Cerebellar cortex (tissue), 1 donor: Measurements from ENCODE around the gene TMEM164.

Experiments used
- DNase-seq: peaks from one replicate; pipeline ENCODE4 v3.0.0-alpha.2; 2015; ENCODE audit warnings: low spot score

TMEM164 gene

DNA sequence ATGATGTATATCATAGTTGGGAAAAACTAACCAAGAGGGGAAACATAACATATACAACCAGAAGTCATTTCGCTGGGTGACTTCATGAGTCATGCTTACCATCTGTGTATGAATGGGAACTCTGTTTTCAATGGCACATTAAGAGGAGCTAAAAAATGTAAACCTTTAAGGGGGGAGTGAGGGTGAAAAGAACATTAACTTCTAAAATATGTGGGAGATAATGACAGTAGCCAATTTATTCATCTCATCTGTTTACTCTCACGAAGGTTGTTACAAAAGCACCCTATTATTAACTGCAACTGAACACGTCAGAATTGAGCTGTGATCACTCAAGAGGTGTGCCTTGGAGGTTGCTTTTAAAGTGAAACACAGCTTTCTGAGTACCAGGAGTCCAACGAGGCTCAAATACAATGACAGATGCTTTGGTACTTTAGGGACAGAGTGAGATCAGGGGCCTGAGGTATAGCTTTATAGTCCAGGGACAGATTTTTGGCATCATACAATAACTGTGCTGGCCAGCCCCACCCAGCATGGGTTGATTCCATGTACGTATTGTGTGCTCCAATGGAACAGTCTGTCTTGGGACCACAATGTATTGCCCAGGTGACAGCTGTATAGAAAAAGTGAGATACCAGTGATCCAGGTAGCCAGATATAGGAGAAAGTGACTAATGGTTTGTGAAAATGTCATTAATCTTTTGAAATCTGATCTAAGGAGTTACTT lies 207.7 kb downstream of the TMEM164 start:
- no peak for DNase-seq

DNA sequence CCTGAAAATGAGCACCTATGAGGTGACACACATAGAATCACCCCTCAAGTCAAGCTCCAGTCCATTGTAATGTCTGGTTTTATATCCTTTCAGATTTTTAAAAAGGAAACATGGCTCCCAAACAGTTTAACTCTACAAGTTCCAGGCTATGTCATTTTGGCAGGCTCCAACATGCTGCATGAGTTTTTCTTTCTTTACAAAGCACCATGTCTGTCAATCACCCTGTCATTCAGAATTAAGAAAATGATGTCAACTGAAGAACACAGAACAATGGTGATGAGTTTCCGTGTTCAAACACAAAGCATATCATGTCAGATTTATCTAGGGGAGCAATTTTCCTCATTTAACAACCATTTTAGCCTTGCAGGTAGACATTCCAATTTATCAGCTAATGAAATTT lies 208.4 kb downstream of the TMEM164 start:
- no peak for DNase-seq

DNA sequence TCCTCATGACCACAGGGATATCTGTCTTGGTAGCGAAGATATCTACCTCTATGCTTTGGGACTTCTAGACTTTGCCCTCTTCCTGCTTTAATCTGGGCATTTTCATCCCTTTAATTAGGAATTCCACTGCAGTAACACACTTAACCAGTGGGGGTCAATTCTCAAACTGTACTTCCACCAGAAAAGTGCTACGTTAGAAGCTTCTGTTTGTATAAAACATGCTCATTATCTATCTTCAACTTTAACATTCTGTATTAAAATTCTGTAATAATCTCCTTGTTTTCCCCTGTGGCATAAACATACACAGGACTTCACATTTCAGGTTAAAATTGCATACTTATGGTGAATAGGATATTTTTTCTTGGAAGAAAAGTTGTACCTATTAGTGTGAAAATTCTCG lies 209.4 kb downstream of the TMEM164 start:
- no peak for DNase-seq

DNA sequence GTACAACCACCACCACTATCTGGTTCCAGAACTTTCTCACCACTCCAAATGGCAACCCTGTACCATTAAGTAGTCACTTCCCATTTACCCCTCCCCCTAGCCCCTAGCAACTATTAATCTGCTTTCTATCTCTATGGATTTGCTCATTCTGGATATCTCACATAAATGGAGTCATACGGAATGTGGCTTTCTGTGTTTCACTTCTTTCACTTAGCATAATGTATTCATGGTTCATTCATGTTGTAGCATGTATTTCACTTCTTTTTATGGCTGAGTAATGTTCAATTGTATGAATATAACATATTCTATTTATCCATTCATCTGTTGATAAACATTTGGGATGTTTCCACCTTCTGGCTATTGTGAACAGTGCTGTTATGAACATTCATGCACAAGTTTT lies 210.3 kb downstream of the TMEM164 start:
- DNase-seq, result no peak

DNA sequence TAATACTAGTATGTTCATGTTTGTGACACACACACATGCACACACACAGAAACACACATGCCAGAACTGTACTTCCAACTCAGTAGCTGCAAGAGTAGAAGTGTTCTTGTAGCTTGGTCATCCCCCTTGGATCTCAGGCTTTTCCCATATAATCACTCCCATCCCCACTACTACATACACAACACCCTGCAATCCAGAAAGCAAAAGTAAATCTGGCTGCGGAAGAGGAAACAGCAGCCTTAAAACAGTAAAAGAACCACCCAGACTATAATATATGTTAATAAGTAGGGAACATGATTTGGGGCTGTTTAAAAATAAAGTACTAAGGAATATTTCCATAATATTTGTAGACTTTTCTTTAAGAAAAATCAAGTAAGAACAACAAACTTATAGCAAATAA lies 211.8 kb downstream of the TMEM164 start:
- no peak for DNase-seq

DNA sequence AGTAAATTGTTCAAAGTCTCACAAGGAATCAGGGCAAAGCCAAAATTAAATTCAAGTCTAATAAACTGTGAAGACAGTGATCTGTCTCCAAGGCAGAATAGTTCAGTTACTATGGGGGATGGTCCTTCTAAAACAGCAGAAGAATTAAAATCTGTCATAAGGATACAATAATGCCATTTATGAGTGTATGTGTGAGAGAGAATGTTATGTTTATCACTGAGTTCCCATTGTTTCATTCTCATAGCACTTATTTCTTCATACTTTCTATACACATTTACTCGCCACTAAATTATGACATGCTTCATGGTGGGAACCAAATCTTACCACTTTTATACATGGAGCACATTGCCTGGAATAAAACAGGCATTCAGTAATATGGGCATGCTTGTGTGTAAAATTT lies 212.5 kb downstream of the TMEM164 start:
- DNase-seq, result no peak

DNA sequence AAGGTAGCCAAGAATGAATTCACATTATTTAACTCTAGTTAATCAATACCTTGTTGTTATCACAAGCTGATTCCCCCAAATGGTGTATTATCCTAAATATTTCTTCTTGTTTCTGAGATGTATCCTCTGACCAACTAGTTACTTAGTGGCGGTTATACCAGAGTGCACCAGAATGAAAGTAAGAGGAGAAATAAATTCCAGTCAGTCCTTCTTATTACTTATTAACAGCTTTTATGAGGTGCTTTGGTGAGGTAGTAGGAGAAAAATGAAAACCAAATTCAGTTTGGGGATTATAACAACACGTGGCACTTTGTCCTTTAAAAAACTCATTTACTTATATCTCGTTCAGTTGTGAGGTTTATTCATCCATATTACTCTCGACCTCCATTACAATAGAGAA lies 213.1 kb downstream of the TMEM164 start:
- DNase-seq, result no peak

DNA sequence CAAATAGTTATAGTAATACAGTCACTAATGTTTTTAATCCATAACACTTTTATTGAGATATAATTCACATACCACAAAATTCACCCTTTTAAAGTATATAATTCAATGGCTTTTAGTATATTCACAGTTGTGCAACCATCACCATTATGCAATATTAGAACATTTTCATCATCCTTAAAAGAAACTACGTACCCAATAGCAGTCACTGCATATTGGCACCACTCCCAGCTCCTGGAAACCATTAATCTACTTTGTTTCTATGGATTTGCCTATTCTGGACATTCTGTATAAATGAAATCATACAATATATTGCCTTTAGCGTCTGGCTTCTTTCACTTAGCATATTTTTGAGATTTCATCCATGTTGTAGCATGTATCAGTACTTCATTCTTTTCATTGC lies 215.7 kb downstream of the TMEM164 start:
- no peak for DNase-seq

DNA sequence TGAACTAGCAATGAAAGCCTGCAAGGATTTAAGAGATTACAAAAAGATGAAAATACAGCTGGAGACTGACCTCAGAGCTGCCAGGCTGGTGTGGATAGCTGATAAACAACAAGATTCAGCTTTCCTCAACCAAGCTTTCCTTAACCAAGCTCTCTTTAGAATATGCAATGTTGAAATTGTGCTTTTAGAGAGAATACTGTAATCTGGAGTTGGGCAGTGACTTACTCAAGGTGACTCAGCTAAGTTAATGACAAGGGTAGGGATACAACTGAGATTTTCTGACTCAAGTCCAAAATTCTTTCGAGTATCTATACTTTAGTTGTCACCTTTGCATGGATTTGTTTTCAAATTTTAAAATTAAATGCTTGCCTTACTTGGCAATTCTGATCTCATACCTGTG lies 217.0 kb downstream of the TMEM164 start:
- no peak for DNase-seq

DNA sequence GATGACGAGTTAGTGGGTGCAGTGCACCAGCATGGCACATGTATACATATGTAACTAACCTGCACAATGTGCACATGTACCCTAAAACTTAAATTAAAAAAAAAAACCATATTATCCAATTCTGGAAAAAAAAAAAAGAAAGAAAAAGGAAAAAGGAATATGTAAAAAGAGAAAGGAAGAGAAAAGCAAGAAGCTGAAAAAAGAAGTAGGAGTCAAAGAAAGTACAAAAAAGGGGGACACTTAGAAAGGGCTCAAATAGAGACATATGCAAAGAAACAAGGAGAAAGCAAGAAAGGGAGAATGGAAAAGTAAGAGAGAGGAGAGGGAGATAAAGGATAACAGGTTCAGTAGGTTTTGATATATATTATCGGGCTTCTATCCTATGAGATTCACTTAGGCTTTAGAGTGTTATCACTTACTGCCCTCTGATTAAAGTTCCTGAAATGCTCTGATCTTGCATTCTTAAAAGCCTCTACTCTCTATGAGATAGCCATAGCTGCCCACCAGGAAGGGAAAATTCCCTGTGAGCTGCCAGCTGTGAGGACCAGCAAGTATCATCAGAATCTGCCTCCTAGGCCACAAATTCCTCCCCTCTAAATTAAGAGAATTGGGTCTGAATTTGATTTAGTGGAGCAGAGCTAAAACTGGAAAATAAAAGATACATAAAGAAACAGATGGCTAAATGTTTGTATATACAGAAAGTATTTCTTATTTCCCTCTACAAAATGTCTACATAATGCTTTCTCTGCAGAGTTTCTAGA lies 219.8 kb downstream of the TMEM164 start:
- no peak for DNase-seq

DNA sequence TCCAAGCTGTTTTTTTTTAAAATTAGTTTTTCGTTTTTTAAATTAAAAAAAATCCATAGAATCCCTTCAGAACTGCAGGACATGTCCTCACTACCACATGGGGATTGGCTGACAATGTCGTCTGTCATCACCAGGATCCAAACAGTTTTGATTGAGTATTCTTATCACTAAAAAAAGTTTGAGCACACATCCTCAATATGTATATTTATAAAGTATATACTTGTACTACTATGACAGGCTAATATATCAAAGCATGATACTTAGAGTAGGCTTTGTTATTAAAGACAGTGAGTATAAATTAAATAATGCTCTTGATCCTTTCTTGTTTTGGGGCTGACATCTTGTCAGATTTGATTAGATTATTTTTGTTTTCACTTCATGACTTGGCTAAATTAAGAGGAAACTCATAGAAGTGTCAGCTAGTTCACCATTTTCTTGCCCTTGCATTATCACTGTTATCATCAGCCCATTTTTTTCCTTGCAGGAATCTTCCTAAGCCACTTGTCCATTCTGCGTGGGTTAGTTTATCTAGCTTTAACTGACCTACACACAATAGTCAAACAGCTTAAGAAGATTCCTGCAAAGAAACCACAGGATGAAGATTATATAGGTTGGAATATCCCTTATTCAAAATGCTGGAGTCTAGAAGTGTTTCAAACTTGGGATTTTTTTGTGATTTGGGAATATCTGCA lies 222.2 kb downstream of the TMEM164 start:
- no peak for DNase-seq

DNA sequence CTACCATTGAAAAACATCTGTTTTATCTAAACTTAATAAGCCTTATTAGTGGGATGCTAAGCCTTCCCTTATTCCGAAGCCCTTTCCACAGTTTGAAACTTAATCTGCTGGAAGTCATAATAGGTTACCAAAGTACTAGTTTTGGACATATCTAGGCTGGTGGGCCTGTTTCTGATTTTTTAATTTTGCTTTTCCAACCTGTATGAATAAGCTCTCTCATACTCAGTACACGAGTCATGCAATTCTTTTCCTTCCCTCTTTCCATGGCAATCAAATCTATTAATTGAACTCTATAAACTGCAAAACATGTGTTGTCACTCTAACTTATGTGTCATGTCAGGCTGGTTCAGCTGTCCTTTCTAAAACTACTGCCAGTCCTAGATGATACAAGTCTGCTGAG lies 224.0 kb downstream of the TMEM164 start:
- DNase-seq, result no peak
